HG03045 (cell line): ENCODE data around the gene MEPCE.
"Not testable (repeated sequence)": the region's sequence is repeated elsewhere in the genome, so short reads cannot be mapped to it uniquely, and the experiment has no call there.

ENCODE experiments used
- ATAC-seq: cut with Tn5 transposase; IDR thresholded peaks from one replicate; pipeline ENCODE4 v1.9.1; 2021; ENCODE audit warnings: mild to moderate bottlenecking, moderate library complexity; ENCODE audit not compliant: unreplicated experiment

Gene MEPCE, protein sequence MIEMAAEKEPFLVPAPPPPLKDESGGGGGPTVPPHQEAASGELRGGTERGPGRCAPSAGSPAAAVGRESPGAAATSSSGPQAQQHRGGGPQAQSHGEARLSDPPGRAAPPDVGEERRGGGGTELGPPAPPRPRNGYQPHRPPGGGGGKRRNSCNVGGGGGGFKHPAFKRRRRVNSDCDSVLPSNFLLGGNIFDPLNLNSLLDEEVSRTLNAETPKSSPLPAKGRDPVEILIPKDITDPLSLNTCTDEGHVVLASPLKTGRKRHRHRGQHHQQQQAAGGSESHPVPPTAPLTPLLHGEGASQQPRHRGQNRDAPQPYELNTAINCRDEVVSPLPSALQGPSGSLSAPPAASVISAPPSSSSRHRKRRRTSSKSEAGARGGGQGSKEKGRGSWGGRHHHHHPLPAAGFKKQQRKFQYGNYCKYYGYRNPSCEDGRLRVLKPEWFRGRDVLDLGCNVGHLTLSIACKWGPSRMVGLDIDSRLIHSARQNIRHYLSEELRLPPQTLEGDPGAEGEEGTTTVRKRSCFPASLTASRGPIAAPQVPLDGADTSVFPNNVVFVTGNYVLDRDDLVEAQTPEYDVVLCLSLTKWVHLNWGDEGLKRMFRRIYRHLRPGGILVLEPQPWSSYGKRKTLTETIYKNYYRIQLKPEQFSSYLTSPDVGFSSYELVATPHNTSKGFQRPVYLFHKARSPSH

DNA sequence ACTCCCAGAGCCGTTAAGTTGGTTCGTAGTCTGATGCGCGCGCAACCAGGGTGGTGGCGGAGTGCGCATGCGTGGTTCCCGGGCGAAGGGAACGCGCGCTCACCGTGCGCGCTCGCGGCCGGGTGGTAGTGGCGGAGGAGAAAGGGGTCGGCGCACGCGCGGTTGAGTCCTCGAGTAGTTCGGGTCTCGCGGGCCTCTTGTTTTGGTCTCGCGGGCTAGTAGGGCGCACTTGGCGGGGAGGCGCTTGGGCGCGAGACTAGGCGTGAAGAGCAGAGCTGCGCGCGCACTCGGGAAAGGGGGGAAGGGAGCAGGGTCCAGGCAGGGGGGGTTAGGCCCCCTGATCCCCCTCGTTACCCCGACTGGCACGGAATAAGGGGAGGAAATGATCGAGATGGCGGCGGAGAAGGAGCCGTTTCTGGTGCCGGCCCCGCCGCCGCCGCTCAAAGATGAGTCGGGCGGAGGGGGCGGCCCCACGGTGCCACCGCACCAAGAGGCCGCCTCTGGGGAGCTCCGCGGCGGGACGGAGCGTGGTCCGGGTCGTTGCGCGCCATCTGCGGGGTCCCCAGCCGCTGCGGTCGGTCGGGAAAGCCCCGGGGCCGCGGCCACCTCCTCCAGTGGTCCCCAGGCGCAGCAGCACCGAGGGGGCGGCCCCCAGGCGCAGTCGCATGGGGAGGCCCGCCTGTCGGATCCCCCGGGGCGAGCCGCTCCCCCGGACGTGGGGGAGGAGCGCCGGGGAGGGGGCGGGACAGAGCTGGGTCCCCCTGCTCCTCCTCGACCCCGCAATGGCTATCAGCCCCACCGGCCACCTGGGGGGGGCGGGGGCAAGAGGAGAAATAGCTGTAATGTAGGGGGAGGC, at the start of gene MEPCE:
Gene MEPCE (plus strand): TSS at position 195 of the 856 bp plus-strand sequence. CDS start 188 bp downstream, at position 383.
- ATAC-seq = peak; percentile 48

DNA sequence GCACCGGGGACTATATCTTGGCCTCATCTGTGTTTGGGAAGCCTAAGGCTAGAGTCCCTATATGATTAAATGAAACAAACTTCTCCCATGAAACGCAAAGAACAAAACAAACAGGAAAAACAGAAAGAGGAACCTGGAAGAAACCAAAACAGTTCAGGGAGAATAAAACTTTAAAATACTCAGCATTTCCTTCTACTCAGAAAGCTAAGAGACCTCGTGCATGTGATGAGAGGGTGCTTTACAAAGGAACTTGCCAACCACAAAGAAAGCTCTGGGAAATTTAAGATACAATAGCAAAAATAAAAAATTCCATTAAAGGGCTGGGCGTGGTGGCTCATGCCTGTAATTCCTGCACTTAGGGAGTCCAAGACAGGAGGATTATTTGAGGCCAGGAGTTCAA, 49.4 kb upstream of the MEPCE start:
- no peak for ATAC-seq

DNA sequence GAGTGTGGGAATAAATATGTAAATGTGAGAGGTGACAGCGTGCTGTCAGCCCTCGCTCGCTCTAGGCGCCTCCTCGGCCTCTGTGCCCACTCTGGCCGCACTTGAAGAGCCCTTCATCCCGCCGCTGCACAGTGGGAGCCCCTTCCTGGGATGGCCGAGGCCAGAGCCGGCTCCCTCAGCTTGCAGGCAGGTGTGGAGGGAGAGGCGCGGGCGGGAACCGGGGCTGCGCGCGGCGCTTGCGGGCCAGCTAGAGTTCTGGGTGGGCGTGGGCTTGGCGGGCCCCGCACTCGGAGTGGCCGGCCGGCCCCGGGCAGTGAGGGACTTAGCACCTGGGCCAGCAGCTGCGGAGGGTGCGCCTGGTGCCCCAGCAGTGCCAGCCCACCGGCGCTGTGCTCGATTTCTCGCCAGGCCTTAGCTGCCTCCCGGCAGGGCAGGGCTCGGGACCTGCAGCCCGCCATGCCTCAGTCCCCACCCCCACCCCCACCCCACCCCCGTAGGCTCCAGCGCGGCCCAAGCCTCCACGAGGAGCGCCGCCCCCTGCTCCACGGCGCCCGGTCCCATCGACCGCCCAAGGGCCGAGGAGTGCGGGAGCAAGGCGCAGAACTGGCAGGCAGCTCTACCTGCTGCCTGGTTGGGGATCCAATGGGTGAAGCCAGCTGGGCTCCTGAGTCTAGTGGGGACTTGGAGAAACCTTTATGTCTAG, 47.9 kb upstream of the MEPCE start:
- not testable (repeated sequence) for ATAC-seq

DNA sequence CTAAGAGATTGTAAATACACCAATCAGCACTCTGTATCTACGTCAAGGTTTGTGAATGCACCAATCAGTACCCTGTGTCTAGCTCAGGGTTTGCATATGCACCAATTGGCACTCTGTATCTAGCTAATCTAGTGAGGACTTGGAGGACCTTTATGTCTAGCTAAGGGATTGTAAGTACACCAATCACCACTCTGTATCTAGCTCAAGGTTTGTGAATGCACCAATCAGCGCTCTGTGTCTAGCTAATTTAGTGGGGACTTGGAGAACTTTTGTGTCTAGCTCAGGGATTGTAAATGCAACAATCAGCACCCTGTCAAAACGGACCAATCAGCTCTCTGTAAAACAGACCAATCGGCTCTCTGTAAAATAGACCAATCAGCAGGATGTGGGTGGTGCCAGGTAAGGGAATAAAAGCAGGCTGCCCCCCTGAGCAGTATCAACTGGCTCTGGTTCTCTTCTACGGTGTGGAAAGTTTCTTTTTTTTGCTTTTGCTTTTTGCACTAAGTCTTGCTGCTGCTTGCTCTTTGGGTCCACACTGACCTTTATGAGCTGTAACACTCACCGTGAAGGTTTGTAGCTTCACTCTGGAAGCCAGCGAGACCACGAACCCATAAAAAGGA, 47.3 kb upstream of the MEPCE start:
- not testable (repeated sequence) for ATAC-seq

GRCh38 chr7:100384628-100385294, 44.9 kb upstream of the MEPCE start:
- no peak for ATAC-seq

- no peak for ATAC-seq
Measured at GRCh38 chr7:100386940-100387339, 42.7 kb upstream of the MEPCE start.

DNA sequence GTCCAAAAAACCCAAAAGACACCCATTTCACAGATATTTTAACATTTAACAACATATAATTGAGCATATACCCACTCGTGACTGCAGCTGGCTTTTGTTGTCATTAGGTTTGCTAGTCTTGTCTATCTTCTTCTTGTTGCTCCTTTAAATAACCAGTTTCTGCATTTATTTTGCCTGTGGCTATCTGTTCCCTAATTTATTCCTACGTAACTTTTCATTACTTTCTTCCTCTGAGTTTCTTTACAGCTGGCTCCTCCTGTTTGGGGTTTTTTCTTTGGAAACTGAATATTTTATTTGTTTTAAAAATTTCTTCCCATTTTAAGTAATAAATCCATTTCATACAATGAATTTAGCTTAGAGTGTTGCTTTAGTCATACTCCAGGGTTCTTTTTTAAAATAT, 41.9 kb upstream of the MEPCE start:
- no peak for ATAC-seq

- no peak for ATAC-seq
Measured at GRCh38 chr7:100389437-100390088, 40.1 kb upstream of the MEPCE start.

DNA sequence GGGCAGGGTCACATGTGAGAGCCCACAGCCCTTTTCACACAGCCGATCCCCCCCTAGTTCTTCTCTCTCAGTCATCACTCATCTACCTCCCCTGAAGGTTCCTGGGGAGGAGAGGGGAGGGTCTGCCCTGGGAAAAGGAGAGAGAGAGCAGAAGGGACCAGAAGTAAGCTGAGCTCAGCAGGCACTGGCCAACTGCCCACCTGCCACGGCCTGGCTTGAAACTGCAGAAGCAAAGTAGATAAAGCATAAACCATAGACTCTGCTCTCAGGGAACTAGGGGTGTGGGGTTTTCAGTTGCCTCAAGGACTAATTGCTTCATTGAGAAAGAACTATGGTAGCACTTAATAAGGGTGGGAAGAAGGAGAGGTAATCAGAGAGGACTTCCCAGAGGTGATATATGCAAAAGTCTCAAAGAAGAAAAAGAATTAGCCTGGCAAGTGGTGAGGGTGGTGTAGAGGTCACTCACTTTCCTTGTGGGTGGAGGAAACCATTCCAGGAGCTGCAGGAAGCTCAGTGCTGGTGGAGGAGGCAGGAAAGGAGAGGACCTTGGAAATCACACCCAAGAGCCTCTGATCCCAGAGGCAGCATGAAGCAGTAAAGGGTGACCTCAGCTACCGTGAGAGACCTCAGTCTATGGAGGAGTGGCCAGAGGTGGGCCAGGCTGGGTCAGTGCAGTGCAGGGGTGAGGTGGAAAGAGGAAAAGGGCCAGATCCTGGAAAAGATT, 39.2 kb upstream of the MEPCE start:
- no peak for ATAC-seq

DNA sequence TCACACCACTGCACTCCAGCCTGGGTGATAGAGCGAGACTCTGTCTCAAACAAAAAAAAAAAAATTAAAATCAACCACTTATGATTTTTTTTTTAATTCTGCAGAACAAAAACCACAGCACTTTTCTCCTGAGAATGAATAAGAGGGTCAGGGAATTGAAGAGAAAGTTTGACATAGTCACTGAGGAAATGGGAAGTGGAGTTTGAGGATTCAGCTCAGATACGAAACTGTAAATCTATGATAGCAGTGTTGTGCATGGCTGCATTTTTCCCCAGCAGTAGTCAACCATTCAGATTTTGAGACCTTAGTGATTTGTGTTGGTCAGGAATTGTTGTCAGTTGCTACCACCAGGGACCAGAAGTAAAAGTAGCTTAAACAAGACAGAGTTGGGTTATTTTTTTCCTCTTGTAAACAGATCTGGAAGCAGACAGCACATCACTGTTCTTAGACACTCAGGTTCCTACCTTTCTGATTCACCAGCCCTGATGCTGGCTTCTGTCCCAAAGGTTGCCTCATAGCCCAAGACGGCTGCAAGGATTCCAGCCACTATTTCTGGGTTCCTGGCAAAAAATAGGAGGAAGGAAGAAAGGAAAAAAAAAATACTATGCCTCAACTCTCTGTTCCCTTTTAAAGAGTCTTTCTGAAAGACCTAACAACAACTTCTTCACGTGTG, 36.3 kb upstream of the MEPCE start:
- ATAC-seq = no peak

DNA sequence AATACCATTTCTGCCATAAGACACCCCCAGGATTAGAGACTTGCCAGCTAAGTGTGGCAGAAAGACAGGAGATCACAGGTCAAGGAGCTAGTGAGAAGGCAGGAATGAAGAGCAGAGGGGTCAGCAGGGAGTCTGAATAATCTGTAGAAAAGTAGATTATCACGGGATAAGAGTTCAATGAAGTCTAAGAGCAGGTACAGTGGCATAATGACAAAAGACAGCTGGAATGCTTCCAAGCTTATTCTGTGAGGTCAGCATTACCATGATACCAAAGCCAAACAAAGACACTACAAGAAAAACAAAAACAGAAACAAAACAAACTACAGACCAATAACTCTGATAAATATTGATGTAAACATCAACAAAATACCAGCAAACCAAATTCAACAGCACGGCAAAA, 35.6 kb upstream of the MEPCE start:
- no peak for ATAC-seq

- ATAC-seq = peak; percentile 87
Measured at GRCh38 chr7:100396421-100396982, 33.1 kb upstream of the MEPCE start.

DNA sequence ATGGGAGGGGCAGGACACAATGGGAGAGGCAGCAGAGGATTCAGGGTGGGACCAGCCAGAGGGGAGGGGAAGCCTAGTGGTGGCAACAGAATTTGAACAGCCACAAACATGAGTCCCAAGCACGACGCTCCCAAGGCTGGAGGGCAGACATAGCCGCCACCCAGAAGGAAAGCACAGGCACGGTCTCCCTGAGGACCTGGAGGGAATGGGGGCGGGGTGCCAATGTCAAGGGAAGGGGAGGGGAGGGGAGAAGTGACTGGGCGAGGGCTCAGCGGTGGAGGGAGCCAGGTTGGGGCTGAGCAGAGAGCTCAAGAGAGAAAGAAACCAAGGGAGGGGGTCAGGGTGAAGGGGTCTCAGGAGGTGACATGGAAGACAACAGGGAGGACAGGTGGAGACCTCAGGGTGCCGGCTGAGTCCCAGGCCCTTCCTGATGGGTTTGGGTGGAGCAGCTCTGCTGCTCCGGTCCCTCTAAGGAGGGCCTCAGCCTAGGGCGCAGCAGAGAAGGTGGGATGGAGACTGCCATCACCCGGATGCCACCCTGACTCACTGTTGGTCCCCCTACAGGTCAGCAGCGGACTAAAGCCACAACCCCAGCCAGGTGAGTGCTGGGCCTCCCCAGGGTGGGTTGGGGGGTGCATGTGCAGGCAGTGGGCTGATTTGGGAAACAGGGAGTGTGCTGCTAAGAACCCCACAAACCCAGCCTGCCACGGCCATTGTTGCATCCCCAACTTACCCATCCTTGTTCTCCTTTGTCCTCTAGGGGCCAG, 32.1 kb upstream of the MEPCE start:
- ATAC-seq = no peak

DNA sequence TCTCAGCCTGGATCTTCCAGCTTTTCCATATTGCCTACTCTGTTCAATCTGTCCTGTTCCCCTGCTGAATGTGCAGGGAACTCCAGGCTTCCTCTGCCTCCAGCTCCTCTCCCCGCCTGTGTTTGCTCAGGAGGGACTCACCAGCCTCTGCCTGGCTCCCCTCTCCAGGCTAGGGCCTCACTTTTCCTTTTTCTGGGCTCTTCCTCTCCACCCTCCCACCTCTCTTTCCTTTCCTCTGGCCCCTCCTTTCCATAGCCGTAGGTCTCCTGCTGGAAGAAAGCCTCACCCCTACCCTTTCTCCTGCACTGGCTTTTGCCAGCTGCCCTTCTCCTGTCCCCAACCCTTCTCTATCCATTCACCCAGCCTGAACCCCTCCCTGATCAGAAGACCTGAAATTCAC, 31.4 kb upstream of the MEPCE start:
- no peak for ATAC-seq

DNA sequence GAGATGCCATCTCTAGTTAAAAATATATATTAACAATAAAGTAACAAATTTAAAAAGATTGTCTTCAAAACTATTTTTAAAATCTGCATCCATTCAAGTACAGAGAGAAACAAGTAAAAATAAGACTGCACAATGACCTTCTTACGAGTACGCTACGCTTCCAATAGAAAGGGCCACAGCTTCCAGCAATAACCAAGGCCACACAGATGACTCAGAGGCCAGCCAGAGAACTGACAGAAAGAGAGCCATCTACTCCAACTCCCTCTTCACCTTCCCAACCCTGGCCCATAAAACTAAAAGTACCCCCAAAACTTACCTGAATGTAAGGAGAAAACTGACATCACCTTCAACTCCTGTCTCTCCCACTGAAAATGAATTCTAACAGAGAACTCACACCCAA, 29.6 kb upstream of the MEPCE start:
- no peak for ATAC-seq

DNA sequence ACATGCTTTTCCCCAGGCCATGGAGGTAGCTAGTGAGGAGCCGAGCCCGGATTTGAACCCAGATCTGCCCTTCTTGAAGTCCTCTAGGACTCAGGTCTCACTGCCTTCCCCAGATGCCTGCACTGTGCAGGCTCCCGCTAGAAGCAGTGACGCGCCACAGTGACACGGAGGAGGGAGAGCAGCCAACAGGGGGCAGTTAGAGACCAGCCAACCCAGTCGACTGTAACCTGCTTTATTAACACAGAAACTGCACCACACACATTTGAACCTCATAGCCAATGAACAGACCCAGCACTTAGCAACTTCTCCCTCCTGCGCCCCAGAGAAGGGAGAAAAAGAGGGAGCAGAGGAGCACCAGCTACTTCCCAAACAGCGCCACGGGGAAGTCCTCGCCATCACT, 29.0 kb upstream of the MEPCE start:
- ATAC-seq = no peak

DNA sequence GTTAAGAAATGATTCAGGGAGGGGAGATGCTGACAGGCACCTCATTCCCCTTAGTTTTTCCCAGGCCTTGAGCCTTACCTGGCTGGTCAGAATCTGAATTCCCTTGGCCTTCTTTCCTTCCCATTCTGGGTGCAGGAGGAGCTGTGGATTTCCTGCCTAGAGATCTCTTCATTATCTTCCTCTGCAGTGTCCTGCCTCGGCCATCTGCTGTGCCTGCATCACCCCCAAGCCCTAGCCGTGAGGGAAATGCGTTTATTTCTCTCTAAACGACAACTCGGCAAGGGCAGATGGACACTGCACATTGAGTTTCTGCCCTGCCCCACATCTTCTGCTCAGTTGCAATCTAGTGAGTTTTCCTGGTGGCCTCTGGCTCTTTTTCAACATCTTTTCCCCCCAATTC, 27.8 kb upstream of the MEPCE start:
- ATAC-seq = no peak
